ENCODE results near the gene FTCDNL1.

FTCDNL1 gene

GRCh38 chr2:199779589-199779988 lies 71.4 kb downstream of the FTCDNL1 start:
- no peak for DNase-seq

GRCh38 chr2:199778655-199779054 lies 72.3 kb downstream of the FTCDNL1 start:
- no peak for DNase-seq

- DNase-seq = no peak
Measured at GRCh38 chr2:199777916-199778315, 73.1 kb downstream of the FTCDNL1 start.

GRCh38 chr2:199777315-199777714 lies 73.7 kb downstream of the FTCDNL1 start:
- no peak for DNase-seq

- DNase-seq = no peak
Measured at GRCh38 chr2:199775267-199775666, 75.7 kb downstream of the FTCDNL1 start.

- DNase-seq = no peak
Measured at GRCh38 chr2:199772035-199772976, 78.7 kb downstream of the FTCDNL1 start.

- no peak for DNase-seq
Measured at GRCh38 chr2:199770716-199771115, 80.3 kb downstream of the FTCDNL1 start.

- no peak for DNase-seq
Measured at GRCh38 chr2:199765646-199766045, 85.3 kb downstream of the FTCDNL1 start.

- no peak for DNase-seq
Measured at GRCh38 chr2:199764273-199764800, 86.7 kb downstream of the FTCDNL1 start.

GRCh38 chr2:199762963-199763362 lies 88.0 kb downstream of the FTCDNL1 start:
- no peak for DNase-seq

GRCh38 chr2:199760574-199760973 lies 90.4 kb downstream of the FTCDNL1 start:
- DNase-seq = no peak

GRCh38 chr2:199757233-199757870 lies 93.6 kb downstream of the FTCDNL1 start:
- DNase-seq = peak; percentile 10

- DNase-seq = no peak
Measured at GRCh38 chr2:199756743-199757142, 94.2 kb downstream of the FTCDNL1 start.

- DNase-seq = no peak
Measured at GRCh38 chr2:199756211-199756610, 94.8 kb downstream of the FTCDNL1 start.

GRCh38 chr2:199754766-199755165 lies 96.2 kb downstream of the FTCDNL1 start:
- no peak for DNase-seq

- no peak for DNase-seq
Measured at GRCh38 chr2:199751492-199752120, 99.4 kb downstream of the FTCDNL1 start.

GRCh38 chr2:199749571-199749970 lies 101.4 kb downstream of the FTCDNL1 start:
- DNase-seq = no peak

- DNase-seq = no peak
Measured at GRCh38 chr2:199744724-199745123, 106.3 kb downstream of the FTCDNL1 start.

GRCh38 chr2:199744260-199744659 lies 106.7 kb downstream of the FTCDNL1 start:
- no peak for DNase-seq

GRCh38 chr2:199743415-199744120 lies 107.4 kb downstream of the FTCDNL1 start:
- peak; percentile 72 for DNase-seq

GRCh38 chr2:199742884-199743283 lies 108.1 kb downstream of the FTCDNL1 start:
- peak; percentile 87 for DNase-seq

GRCh38 chr2:199740111-199740428 lies 110.9 kb downstream of the FTCDNL1 start:
- DNase-seq = no peak
